B cell (primary cell): ENCODE results near the gene LAMA3. TPM values are rescaled to one million over a fixed set of nuclear protein-coding genes. Genes with fewer than 3 reads are reported as not detected.

ENCODE experiments used
- ATAC-seq: fragments of 200-7000 bp; cut with Tn5 transposase; one replicate; pipeline ENCODE4 v1.10.0; 2021; ENCODE audit warnings: low read depth, mild to moderate bottlenecking, moderate number of reproducible peaks, moderate library complexity
- CTCF ChIA-PET: fragments of 350-600 bp; sonication (Branson Sonifier 250); formaldehyde crosslinking; loops from one replicate; lab custom pipeline; 2021; ENCODE audit warnings: antibody characterized with exemption, inconsistent platforms; lab: Charles Lee
- POLR2A ChIA-PET: fragments of 350-600 bp; sonication (Branson Sonifier 250); formaldehyde crosslinking; loops from one replicate; lab custom pipeline; 2021; ENCODE audit warnings: antibody characterized with exemption; lab: Charles Lee
- DNase-seq: peaks from one replicate; pipeline ENCODE4 v3.0.0; 2013
- H2AFZ ChIP-seq: 2 replicates; pipeline ENCODE4 v1.6.1; 2012; ENCODE audit warnings: mild to moderate bottlenecking, low read depth, low read length; ENCODE audit not compliant: insufficient read depth, poor library complexity, severe bottlenecking
- H3K27ac ChIP-seq, 2 donors: 1 replicate in 1 of 2; 2 replicates in 1 of 2; pipeline ENCODE4 v1.5.1; 2012 to 2013; ENCODE audit warnings: low read length in 2 of 2, mild to moderate bottlenecking in 2 of 2, moderate library complexity in 1 of 2
- H3K27me3 ChIP-seq, 4 experiments: fragments of 200-600 bp in 1 of 4; sonication (generic) in 1 of 4; replicated peaks in 1 of 4; 1 replicate in 2 of 4; 2 replicates in 2 of 4; pipeline versions ENCODE4 v1.6.1 to v1.7.0; 2013 to 2016; ENCODE audit warnings: low read length in 3 of 4, mild to moderate bottlenecking in 2 of 4, mixed read lengths in 1 of 4, moderate library complexity in 1 of 4; ENCODE audit not compliant: insufficient read depth in 4 of 4, control insufficient read depth in 3 of 4; ENCODE audit errors: control extremely low read depth in 1 of 4
- H3K36me3 ChIP-seq, 2 experiments: replicated peaks in 1 of 2; 1 replicate in 1 of 2; 2 replicates in 1 of 2; pipeline versions ENCODE4 v1.6.1 to v1.7.1; 2013; ENCODE audit warnings: low read length in 1 of 2; ENCODE audit not compliant: insufficient read depth in 2 of 2, control insufficient read depth in 1 of 2; ENCODE audit errors: control extremely low read depth in 1 of 2, extremely low read depth in 1 of 2
- H3K4me1 ChIP-seq, 2 donors: fragments of 200-600 bp in 1 of 2; sonication (generic) in 1 of 2; 1 replicate in 1 of 2; 2 replicates in 1 of 2; pipeline versions ENCODE4 v1.5.1 to v1.6.1; 2013 to 2017; ENCODE audit warnings: low read length in 2 of 2; ENCODE audit not compliant: control insufficient read depth in 2 of 2, insufficient read depth in 2 of 2
- H3K4me2 ChIP-seq: replicated peaks from 2 replicates; pipeline ENCODE3; 2012; ENCODE audit warnings: mild to moderate bottlenecking, low read depth, low read length; ENCODE audit not compliant: poor library complexity, severe bottlenecking
- H3K4me3 ChIP-seq, 5 experiments: fragments of 200-600 bp in 1 of 5; sonication (generic) in 1 of 5; 1 replicate in 3 of 5; 2 replicates in 2 of 5; pipeline versions ENCODE4 v1.5.1 to v1.7.0; 2011 to 2016; ENCODE audit warnings: low read length in 4 of 5, mild to moderate bottlenecking in 4 of 5, low read depth in 2 of 5, control low read depth in 1 of 5, moderate library complexity in 1 of 5; ENCODE audit not compliant: insufficient read depth in 1 of 5; ENCODE audit errors: control extremely low read depth in 1 of 5, extremely low read depth in 1 of 5
- H3K79me2 ChIP-seq: fragments of 200-600 bp; sonication (generic); one replicate; pipeline ENCODE4 v1.6.0; 2016; ENCODE audit warnings: low read length; ENCODE audit not compliant: control insufficient read depth, insufficient read depth
- H3K9ac ChIP-seq: fragments of 200-600 bp; sonication (generic); 2 replicates; pipeline ENCODE4 v1.6.1; 2017; ENCODE audit warnings: mild to moderate bottlenecking, low read length, moderate library complexity
- H3K9me3 ChIP-seq, 3 donors: one replicate each; pipeline versions ENCODE4 v1.6.1 to v1.7.1; 2013; ENCODE audit warnings: low read length in 2 of 3; ENCODE audit not compliant: control insufficient read depth in 2 of 3, insufficient read depth in 1 of 3; ENCODE audit errors: control extremely low read depth in 1 of 3
- H4K20me1 ChIP-seq: 2 replicates; pipeline ENCODE4 v1.6.0; 2012; ENCODE audit warnings: mild to moderate bottlenecking, low read length; ENCODE audit not compliant: insufficient read depth, control insufficient read depth, poor library complexity, severe bottlenecking
- H3K27ac Mint-ChIP-seq: one replicate; pipeline ENCODE4 v1.8.0; 2021; ENCODE audit warnings: mixed read lengths
- H3K27me3 Mint-ChIP-seq: one replicate; pipeline ENCODE4 v1.8.0; 2021; ENCODE audit warnings: mixed read lengths
- H3K4me1 Mint-ChIP-seq: one replicate; pipeline ENCODE4 v1.8.0; 2021; ENCODE audit warnings: mixed read lengths
- H3K4me3 Mint-ChIP-seq: one replicate; pipeline ENCODE4 v1.8.0; 2021; ENCODE audit warnings: mixed read lengths
- H3K9me3 Mint-ChIP-seq: one replicate; pipeline ENCODE4 v1.8.0; 2022; ENCODE audit warnings: mixed read lengths; ENCODE audit not compliant: insufficient read depth
- EZH2 ChIP-seq: IDR thresholded peaks from 2 replicates; pipeline ENCODE4 v1.6.1; 2012; ENCODE audit warnings: borderline replicate concordance, low read depth, mild to moderate bottlenecking, moderate library complexity, low read length; ENCODE audit not compliant: insufficient read depth, poor library complexity, severe bottlenecking
- WGBS: methylation state at CpG from one replicate; pipeline ENCODE4 v1.1.5; 2013; ENCODE audit warnings: missing lambda C conversion rate; ENCODE audit not compliant: insufficient coverage; 5-methylcytosine and 5-hydroxymethylcytosine counted together
- intact Hi-C: fragments of 100-400 bp; cut with micrococcal nuclease; formaldehyde crosslinking; loops from one replicate; pipeline ENCODE4 v1.10.0; 2022
- polyA plus RNA-seq: library from polyadenylated mRNA; depleted of rRNA; stranded (reverse); fragments of >200 nt; gene quantifications from 2 replicates; pipeline ENCODE4 v1.2.3, GENCODE V29; 2012
- total RNA-seq, 2 donors: library from RNA; stranded (reverse); fragments of 120-200 nt in 1 of 2; gene quantifications; 1 replicate in 1 of 2; 2 replicates in 1 of 2; pipeline versions ENCODE4 v1.2.3 to v1.2.4, GENCODE V29; 2013 to 2022
- TF ChIP-seq, protein P1 (sequence below): fragments of 200-600 bp; IDR thresholded peaks from one replicate; pipeline ENCODE4 v1.8.0; 2022; ENCODE audit warnings: antibody characterized with exemption, mild to moderate bottlenecking

LAMA3 gene
- total and polyA plus RNA-seq, 2 donors (not counting 1 experiment from before 2014, with no cell fraction given), result 0.03 to 0.32 TPM

DNA sequence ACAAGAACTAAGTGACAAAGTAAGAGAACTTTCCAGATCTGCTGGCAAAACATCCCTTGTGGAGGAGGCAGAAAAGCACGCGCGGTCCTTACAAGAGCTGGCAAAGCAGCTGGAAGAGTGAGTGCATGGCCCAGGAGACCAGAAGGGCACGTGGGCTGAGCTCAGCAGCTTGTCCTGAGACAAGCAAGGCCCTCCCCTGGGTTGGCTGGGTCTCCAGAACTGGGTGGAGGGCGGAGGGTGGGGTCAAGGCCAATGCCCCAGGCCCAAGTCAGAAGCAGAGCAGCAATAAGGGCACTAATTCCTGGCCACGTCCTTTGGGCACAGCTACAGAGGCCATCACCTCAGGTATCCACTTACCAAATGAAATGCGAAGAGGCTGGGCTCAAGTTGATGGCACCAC is 214.7 kb downstream of the LAMA3 start:
- Histone ChIP-seq H3K9me3 (no peaks in the 10 kb centered on the region), H3K9ac (no peak overlapping the region), H3K36me3 (no peaks in the 10 kb centered on the region), H3K27ac (no peak overlapping the region), H3K4me3 (no peak overlapping the region), H4K20me1 (no peaks in the 10 kb centered on the region), H3K4me1 (no peaks in the 10 kb centered on the region), H3K4me2 (no peak overlapping the region), H3K27me3 (no peaks in the 10 kb centered on the region), H3K79me2 (no peaks in the 10 kb centered on the region), H2AFZ (no peak overlapping the region)
- H3K27me3 Mint-ChIP-seq, result peaks cover 5% of the 10 kb centered on the region
- WGBS, result 95% methylated on average over 6 of the region's 7 CpGs
- no peak overlapping the region for H3K4me3 Mint-ChIP-seq
- no peaks in the 10 kb centered on the region for H3K9me3 Mint-ChIP-seq
- peaks cover 2% of the 10 kb centered on the region for H3K4me1 Mint-ChIP-seq
- intact Hi-C loops, result no loop called here
- ChIA-PET CTCF (no interaction called here), POLR2A (no interaction called here)
- DNase-seq, result no peak
- no peak for ATAC-seq
- H3K27ac Mint-ChIP-seq, result no peak overlapping the region
- no peak for TF ChIP-seq EZH2
- TF ChIP-seq, protein P1, sequence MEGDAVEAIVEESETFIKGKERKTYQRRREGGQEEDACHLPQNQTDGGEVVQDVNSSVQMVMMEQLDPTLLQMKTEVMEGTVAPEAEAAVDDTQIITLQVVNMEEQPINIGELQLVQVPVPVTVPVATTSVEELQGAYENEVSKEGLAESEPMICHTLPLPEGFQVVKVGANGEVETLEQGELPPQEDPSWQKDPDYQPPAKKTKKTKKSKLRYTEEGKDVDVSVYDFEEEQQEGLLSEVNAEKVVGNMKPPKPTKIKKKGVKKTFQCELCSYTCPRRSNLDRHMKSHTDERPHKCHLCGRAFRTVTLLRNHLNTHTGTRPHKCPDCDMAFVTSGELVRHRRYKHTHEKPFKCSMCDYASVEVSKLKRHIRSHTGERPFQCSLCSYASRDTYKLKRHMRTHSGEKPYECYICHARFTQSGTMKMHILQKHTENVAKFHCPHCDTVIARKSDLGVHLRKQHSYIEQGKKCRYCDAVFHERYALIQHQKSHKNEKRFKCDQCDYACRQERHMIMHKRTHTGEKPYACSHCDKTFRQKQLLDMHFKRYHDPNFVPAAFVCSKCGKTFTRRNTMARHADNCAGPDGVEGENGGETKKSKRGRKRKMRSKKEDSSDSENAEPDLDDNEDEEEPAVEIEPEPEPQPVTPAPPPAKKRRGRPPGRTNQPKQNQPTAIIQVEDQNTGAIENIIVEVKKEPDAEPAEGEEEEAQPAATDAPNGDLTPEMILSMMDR, result no peak

DNA sequence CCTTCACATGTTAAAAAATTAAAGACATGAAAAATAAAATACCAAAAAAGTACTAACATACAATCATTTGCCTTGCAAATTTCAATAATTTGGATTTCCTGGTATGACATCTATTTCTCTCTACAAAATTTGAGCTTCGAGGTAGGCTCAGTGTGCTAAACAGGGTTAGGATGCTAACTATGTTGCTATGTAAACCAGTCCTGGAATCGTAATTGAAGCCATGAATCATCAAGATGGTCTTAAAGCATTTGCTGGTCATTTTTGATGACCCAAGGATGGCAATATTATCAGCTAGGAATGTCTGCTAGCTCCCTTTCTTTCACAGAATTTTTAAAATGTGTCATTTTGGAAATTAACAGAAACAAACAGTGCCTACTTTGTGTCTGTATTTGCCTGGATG is 217.4 kb downstream of the LAMA3 start:
- H3K9me3 Mint-ChIP-seq, result no peaks in the 10 kb centered on the region
- H3K27me3 Mint-ChIP-seq, result no peaks in the 10 kb centered on the region
- H3K27me3 ChIP-seq, result no peaks in the 10 kb centered on the region
- no peak overlapping the region for H3K27ac Mint-ChIP-seq
- H3K4me3 Mint-ChIP-seq, result no peak overlapping the region
- ChIA-PET CTCF (interaction anchor here (2.1 kb wide), 1 partner anchor 12 kb away, joined by 5 read pairs; no protein-coding TSS in a partner anchor), POLR2A (no interaction called here)
- no peak overlapping the region for H2AFZ ChIP-seq
- no peaks in the 10 kb centered on the region for H3K9me3 ChIP-seq
- H3K79me2 ChIP-seq, result no peaks in the 10 kb centered on the region
- H4K20me1 ChIP-seq, result no peaks in the 10 kb centered on the region
- H3K4me3 ChIP-seq, result no peak overlapping the region
- H3K4me1 ChIP-seq, result no peaks in the 10 kb centered on the region
- WGBS, result 85% methylated on average over 2 of the region's 2 CpGs
- no peak overlapping the region for H3K27ac ChIP-seq
- intact Hi-C loops, result no loop called here
- no peak for DNase-seq
- ATAC-seq, result no peak
- H3K4me2 ChIP-seq, result no peak overlapping the region
- no peak for TF ChIP-seq EZH2
- TF ChIP-seq, protein P1, result no peak
- no peaks in the 10 kb centered on the region for H3K36me3 ChIP-seq
- peaks cover 4% of the 10 kb centered on the region for H3K4me1 Mint-ChIP-seq
- no peak overlapping the region for H3K9ac ChIP-seq
